Osteoblast (primary cell): ENCODE results near the gene ZFY. TPM values are rescaled to one million over a fixed set of nuclear protein-coding genes. Genes with fewer than 3 reads are reported as not detected.

Source experiments
- DNase-seq: peaks from one replicate; pipeline ENCODE4 v3.0.0; 2011; ENCODE audit warnings: low spot score, mixed read lengths; ENCODE audit not compliant: insufficient read length; ENCODE audit errors: missing footprints
- H2AFZ ChIP-seq: 2 replicates; pipeline ENCODE4 v1.6.0; 2011; ENCODE audit warnings: mild to moderate bottlenecking, low read length
- H3K27ac ChIP-seq: 2 replicates; pipeline ENCODE4 v1.5.1; 2011; ENCODE audit warnings: mild to moderate bottlenecking, low read depth, low read length, moderate library complexity
- H3K27me3 ChIP-seq: 2 replicates; pipeline ENCODE4 v1.6.0; 2012; ENCODE audit warnings: mild to moderate bottlenecking, control low read depth, inconsistent platforms, low read length, moderate library complexity; ENCODE audit not compliant: insufficient read depth
- H3K36me3 ChIP-seq: 2 replicates; pipeline ENCODE4 v1.5.1; 2011; ENCODE audit warnings: mild to moderate bottlenecking, low read length, control low read depth, moderate library complexity; ENCODE audit not compliant: insufficient read depth
- H3K4me1 ChIP-seq: 2 replicates; pipeline ENCODE4 v1.5.1; 2011; ENCODE audit warnings: mild to moderate bottlenecking, low read length, control low read depth, moderate library complexity; ENCODE audit not compliant: insufficient read depth
- H3K4me2 ChIP-seq: 2 replicates; pipeline ENCODE4 v1.6.0; 2011; ENCODE audit warnings: mild to moderate bottlenecking, low read length; ENCODE audit not compliant: insufficient read depth
- H3K4me3 ChIP-seq: fragments of 200-600 bp; sonication (generic); 3 replicates; pipeline ENCODE4 v1.5.1; 2012; ENCODE audit warnings: mild to moderate bottlenecking, low read length, inconsistent platforms; ENCODE audit not compliant: insufficient read depth
- H3K79me2 ChIP-seq: 2 replicates; pipeline ENCODE4 v1.6.0; 2012; ENCODE audit warnings: mild to moderate bottlenecking, low read length, control low read depth, inconsistent platforms; ENCODE audit not compliant: insufficient read depth
- H3K9me3 ChIP-seq: 2 replicates; pipeline ENCODE4 v1.5.1; 2011; ENCODE audit warnings: low read depth, low read length, control low read depth
- H4K20me1 ChIP-seq: 2 replicates; pipeline ENCODE4 v1.6.0; 2012; ENCODE audit warnings: mild to moderate bottlenecking, low read length, control low read depth; ENCODE audit not compliant: insufficient read depth
- CTCF ChIP-seq: IDR thresholded peaks from 2 replicates; pipeline ENCODE4 v1.5.1; 2011; ENCODE audit warnings: mild to moderate bottlenecking, low read depth, low read length, moderate library complexity; ENCODE audit errors: extremely low read depth
- total RNA-seq: library from RNA; depleted of rRNA; stranded (reverse); fragments of >200 nt; gene quantifications from 2 replicates; pipeline ENCODE4 v1.2.3, GENCODE V29; 2012

The ZFY gene
- total RNA-seq, 1 donor, result 21.7 TPM

- Histone ChIP-seq H3K4me3 (no peak overlapping the region), H2AFZ (no peak overlapping the region), H3K4me1 (no peaks in the 10 kb centered on the region), H3K27ac (no peak overlapping the region), H3K79me2 (no peaks in the 10 kb centered on the region), H3K9me3 (no peaks in the 10 kb centered on the region), H3K4me2 (no peak overlapping the region), H4K20me1 (no peaks in the 10 kb centered on the region), H3K36me3 (no peaks in the 10 kb centered on the region), H3K27me3 (no peaks in the 10 kb centered on the region)
- TF ChIP-seq CTCF, result no peak
- DNase-seq, result no peak
Observed at GRCh38 chrY:2955561-2955960, 20.4 kb downstream of the ZFY start.

GRCh38 chrY:2962061-2962460 is 26.9 kb downstream of the ZFY start:
- no peak overlapping the region for H3K4me3 ChIP-seq
- no peaks in the 10 kb centered on the region for H3K27me3 ChIP-seq
- no peaks in the 10 kb centered on the region for H3K36me3 ChIP-seq
- TF ChIP-seq CTCF, result no peak
- no peaks in the 10 kb centered on the region for H3K4me1 ChIP-seq
- H3K4me2 ChIP-seq, result no peak overlapping the region
- H2AFZ ChIP-seq, result no peak overlapping the region
- no peaks in the 10 kb centered on the region for H4K20me1 ChIP-seq
- DNase-seq, result no peak
- no peak overlapping the region for H3K27ac ChIP-seq
- no peaks in the 10 kb centered on the region for H3K79me2 ChIP-seq
- H3K9me3 ChIP-seq, result no peaks in the 10 kb centered on the region

- no peak for TF ChIP-seq CTCF
- Histone ChIP-seq H3K27me3 (no peaks in the 10 kb centered on the region), H3K4me3 (no peak overlapping the region), H4K20me1 (no peaks in the 10 kb centered on the region), H2AFZ (no peak overlapping the region), H3K9me3 (no peaks in the 10 kb centered on the region), H3K27ac (no peak overlapping the region), H3K4me2 (no peak overlapping the region), H3K4me1 (no peaks in the 10 kb centered on the region), H3K79me2 (no peaks in the 10 kb centered on the region), H3K36me3 (no peaks in the 10 kb centered on the region)
- DNase-seq, result no peak
Observed at GRCh38 chrY:2964814-2965213, 29.6 kb downstream of the ZFY start.

- H3K4me3 ChIP-seq, result no peak overlapping the region
- TF ChIP-seq CTCF, result no peak
- H3K27ac ChIP-seq, result no peak overlapping the region
Observed at GRCh38 chrY:2965629-2966028, 30.4 kb downstream of the ZFY start.

More at GRCh38 chrY:2965629-2966028, 30.4 kb downstream of the ZFY start:
- Histone ChIP-seq H4K20me1 (no peaks in the 10 kb centered on the region), H3K4me1 (no peaks in the 10 kb centered on the region), H3K36me3 (no peaks in the 10 kb centered on the region), H3K79me2 (no peaks in the 10 kb centered on the region), H3K4me2 (no peak overlapping the region), H3K27me3 (no peaks in the 10 kb centered on the region), H3K9me3 (no peaks in the 10 kb centered on the region), H2AFZ (no peak overlapping the region)
- no peak for DNase-seq
